Measurements from ENCODE around the gene ZPBP.

DNA sequence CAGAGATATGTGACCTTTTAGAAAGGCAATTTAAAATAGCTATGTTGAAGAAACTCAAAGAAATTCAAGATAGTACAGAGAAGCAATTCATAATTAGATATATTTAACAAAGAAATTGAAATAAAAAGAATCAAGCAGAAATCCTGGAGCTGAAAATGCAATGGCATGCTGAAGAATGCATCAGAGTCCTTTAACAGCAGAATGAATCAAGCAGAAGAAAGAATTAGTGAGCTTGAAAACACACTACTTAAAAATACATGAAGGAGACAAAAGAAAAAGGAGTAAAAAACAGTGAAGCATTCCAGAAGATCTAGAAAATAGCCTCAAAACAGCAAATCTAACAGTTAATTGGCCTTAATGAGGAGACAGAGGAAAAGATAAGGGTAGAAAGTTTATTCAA is 20.0 kb downstream of the ZPBP start:
- no peak for TF ChIP-seq EZH2 (IDR thresholded peaks at IDR 0.05; ENCODE audit: low read depth)
- TF ChIP-seq, protein P1, sequence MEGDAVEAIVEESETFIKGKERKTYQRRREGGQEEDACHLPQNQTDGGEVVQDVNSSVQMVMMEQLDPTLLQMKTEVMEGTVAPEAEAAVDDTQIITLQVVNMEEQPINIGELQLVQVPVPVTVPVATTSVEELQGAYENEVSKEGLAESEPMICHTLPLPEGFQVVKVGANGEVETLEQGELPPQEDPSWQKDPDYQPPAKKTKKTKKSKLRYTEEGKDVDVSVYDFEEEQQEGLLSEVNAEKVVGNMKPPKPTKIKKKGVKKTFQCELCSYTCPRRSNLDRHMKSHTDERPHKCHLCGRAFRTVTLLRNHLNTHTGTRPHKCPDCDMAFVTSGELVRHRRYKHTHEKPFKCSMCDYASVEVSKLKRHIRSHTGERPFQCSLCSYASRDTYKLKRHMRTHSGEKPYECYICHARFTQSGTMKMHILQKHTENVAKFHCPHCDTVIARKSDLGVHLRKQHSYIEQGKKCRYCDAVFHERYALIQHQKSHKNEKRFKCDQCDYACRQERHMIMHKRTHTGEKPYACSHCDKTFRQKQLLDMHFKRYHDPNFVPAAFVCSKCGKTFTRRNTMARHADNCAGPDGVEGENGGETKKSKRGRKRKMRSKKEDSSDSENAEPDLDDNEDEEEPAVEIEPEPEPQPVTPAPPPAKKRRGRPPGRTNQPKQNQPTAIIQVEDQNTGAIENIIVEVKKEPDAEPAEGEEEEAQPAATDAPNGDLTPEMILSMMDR (conservative IDR thresholded peaks at IDR 0.05), result no peak

All from PC-9 (cell line).